Lower leg skin (tissue), 4 donors: ENCODE data around the gene YWHAB. TPM values are rescaled to one million over a fixed set of nuclear protein-coding genes. Genes with fewer than 3 reads are reported as not detected.

Source experiments
- DNase-seq, 2 donors: peaks; one replicate each; pipeline ENCODE4 v3.0.0-alpha.2; 2019; ENCODE audit warnings: low spot score in 2 of 2
- H3K4me3 ChIP-seq: fragments of 200-600 bp; sonication (generic); 2 replicates; pipeline ENCODE4 v1.5.1; 2017; ENCODE audit warnings: mild to moderate bottlenecking, low read depth; ENCODE audit not compliant: poor library complexity, severe bottlenecking
- CTCF ChIP-seq, 3 donors: fragments of 450-650 bp; IDR thresholded peaks; one replicate each; pipeline ENCODE4 v1.5.1; 2016; ENCODE audit warnings: antibody characterized with exemption in 3 of 3, mild to moderate bottlenecking in 3 of 3, moderate library complexity in 2 of 3
- POLR2A ChIP-seq, 2 donors: fragments of 450-650 bp; IDR thresholded peaks; one replicate each; pipeline ENCODE4 v1.6.1; 2016 to 2017; ENCODE audit warnings: antibody characterized with exemption in 2 of 2, mild to moderate bottlenecking in 1 of 2, moderate library complexity in 1 of 2
- WGBS, 2 donors: methylation state at CpG; one replicate each; pipeline ENCODE4 v1.1.5; 2018; 5-methylcytosine and 5-hydroxymethylcytosine counted together
- intact Hi-C: fragments of 100-400 bp; cut with DNase I; formaldehyde crosslinking; loops from one replicate; pipeline ENCODE4 v1.15.0; 2023; ENCODE audit warnings: low total_unique reads
- total RNA-seq, 4 donors: library from RNA; depleted of rRNA; stranded (reverse); fragments of >200 nt; gene quantifications; one replicate each; pipeline ENCODE4 v1.1.0, GENCODE V29; 2016

Gene YWHAB
- total RNA-seq, 4 donors from 2014 or later, result 78.5 to 133 (median 105) TPM

DNA sequence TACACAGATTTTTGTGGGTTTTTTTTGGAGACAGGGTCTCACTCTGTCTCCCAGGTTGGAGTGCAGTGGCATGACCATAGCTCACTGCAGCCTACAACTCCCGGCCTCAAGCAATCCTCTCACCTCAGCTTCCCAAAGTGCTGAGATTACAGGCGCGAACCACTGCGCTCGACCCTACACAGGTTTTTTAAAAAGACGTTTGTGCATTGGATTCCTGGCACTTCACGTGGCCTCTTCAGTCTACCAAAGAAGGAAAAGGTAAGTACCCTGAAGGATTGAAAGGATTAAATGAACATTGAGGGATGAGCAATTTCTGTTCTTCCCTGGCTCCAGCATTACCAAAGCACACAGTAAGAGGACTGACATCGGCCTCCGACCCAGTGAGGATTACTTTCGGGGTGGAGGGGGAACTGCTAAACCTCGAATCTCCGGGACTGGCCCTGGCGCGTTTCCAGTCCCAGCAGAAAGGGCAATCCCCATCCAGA, 556 bp upstream of the YWHAB start:
- no peak for DNase-seq
- H3K4me3 ChIP-seq, result peak overlapping the region; percentile 94
- TF ChIP-seq CTCF (IDR thresholded peaks at IDR 0.05), result no peak
- no peak for TF ChIP-seq POLR2A (IDR thresholded peaks at IDR 0.05)
- intact Hi-C loops, result no loop called here
- 11% methylated on average over 14 of the region's 14 CpGs for WGBS, 2 donors

DNA sequence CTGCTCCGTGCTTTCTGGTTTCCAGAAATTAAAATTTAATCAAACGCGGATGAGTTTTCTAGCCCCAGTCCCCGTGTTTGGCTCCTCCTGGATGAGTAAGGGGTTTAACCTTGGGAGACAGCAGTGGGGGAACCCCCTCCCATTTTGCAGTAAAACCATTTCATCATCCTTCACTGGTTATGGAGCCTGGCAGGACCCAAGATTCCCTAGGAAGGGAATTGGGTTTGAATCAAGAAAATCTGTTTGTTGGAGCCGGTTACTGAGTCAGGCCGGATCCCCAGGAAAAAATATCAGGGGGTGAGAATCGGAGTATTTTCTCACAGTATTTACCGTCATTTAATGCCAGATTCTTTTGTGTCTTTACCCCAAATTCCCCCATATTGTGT, 754 bp downstream of the YWHAB start:
- WGBS, 2 donors, result 0% methylated on average over 8 of the region's 8 CpGs
- intact Hi-C loops, result no loop called here
- no peak for TF ChIP-seq POLR2A (IDR thresholded peaks at IDR 0.05)
- TF ChIP-seq CTCF (IDR thresholded peaks at IDR 0.05), result no peak
- H3K4me3 ChIP-seq, result peak overlapping the region; percentile 94
- DNase-seq, result no peak

- WGBS, 2 donors, result 0% methylated on average over 2 of the region's 2 CpGs
- intact Hi-C loops, result no loop called here
Observed at GRCh38 chr20:44886828-44887227, 1.3 kb downstream of the YWHAB start.

GRCh38 chr20:44887466-44887865, 2.0 kb downstream of the YWHAB start:
- no peak for TF ChIP-seq POLR2A (IDR thresholded peaks at IDR 0.05)
- no peak for TF ChIP-seq CTCF (IDR thresholded peaks at IDR 0.05)
- 33 to 50% methylated on average over 4 of the region's 4 CpGs for WGBS, 2 donors
- no peak for DNase-seq
- intact Hi-C loops, result no loop called here
- no peak overlapping the region for H3K4me3 ChIP-seq

More at GRCh38 chr20:44886828-44887227, 1.3 kb downstream of the YWHAB start:
- DNase-seq, result no peak
- no peak overlapping the region for H3K4me3 ChIP-seq
- no peak for TF ChIP-seq CTCF (IDR thresholded peaks at IDR 0.05)
- no peak for TF ChIP-seq POLR2A (IDR thresholded peaks at IDR 0.05)

DNA sequence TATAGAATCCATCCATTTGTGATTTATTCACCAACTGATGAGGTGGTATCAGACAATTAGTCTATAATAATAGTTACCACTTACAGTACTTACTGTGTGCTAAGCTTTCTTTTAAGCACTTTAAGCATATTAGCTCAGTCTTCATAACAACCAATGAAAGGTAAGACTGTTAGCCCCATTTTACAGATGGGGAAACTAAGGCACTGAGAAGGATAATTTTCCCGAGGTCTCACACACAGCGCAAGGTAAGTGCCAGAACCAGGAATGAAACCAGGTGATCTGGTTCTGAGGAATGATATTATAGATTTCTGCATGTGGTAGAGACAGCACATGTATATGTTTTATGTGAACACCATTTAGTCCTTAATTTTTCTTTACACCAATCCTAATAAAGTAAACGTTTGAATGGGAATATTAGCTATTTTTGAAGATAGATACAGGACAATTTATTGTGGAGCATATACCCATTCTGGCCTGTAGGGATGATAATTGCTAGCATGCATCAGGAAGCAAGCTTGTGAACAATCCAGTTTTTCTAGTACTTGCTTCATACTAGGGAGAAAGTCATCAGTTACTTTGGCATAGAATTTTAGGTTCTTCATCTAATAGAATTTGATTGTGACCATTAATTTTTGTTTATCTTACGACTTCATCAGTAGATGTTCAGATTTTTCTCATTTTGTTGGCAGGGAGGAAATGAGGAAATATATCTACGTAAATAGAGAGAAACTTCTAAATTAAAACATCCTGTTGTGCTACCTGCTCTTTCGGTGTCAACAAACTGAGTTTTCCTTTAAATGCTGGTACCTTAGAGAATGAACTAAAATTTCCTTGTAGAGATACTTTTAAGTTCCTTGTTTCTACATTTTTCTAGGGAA, 3.0 kb downstream of the YWHAB start:
- 40 to 43% methylated on average over 6 of the region's 6 CpGs for WGBS, 2 donors
- intact Hi-C loops, result no loop called here
- no peak overlapping the region for H3K4me3 ChIP-seq
- TF ChIP-seq CTCF (IDR thresholded peaks at IDR 0.05) (no peak), POLR2A (IDR thresholded peaks at IDR 0.05) (no peak)
- no peak for DNase-seq
